HepG2 (cell line): ENCODE data around the gene PSMB11. TPM values are rescaled to one million over a fixed set of nuclear protein-coding genes. Genes with fewer than 3 reads are reported as not detected.

Experiments
- ETV6 ChIP-seq: sonication (generic); formaldehyde crosslinking; conservative IDR thresholded peaks from 2 replicates; pipeline ENCODE4 v1.4.0; 2020; ENCODE audit warnings: missing genetic modification reagents
- RELA ChIP-seq: sonication (generic); formaldehyde crosslinking; IDR thresholded peaks from 2 replicates; pipeline ENCODE4 v1.4.0; 2020; ENCODE audit warnings: missing genetic modification reagents
- TFAP4 ChIP-seq: sonication (generic); IDR thresholded peaks from 2 replicates; pipeline ENCODE4 v1.6.1; 2016; ENCODE audit warnings: low read depth, borderline replicate concordance
- ZBTB25 ChIP-seq: IDR thresholded peaks from 2 replicates; pipeline ENCODE4 v1.6.1; 2018; ENCODE audit warnings: missing genetic modification reagents
- ZBTB39 ChIP-seq: sonication (generic); formaldehyde crosslinking; IDR thresholded peaks from 2 replicates; pipeline ENCODE4 v1.5.0; 2020; ENCODE audit warnings: missing genetic modification reagents
- ZNF160 ChIP-seq: sonication (generic); formaldehyde crosslinking; IDR thresholded peaks from 2 replicates; pipeline ENCODE4 v1.8.0; 2022; ENCODE audit warnings: mild to moderate bottlenecking, inconsistent platforms, missing genetic modification reagents
- ZNF326 ChIP-seq: sonication (generic); formaldehyde crosslinking; IDR thresholded peaks from 2 replicates; pipeline ENCODE4 v1.4.0; 2020; ENCODE audit warnings: missing genetic modification reagents, borderline replicate concordance
- ZNF367 ChIP-seq: sonication (generic); formaldehyde crosslinking; IDR thresholded peaks from 2 replicates; pipeline ENCODE4 v1.4.0; 2020; ENCODE audit warnings: missing genetic modification reagents, borderline replicate concordance
- ZNF407 ChIP-seq: sonication (generic); formaldehyde crosslinking; IDR thresholded peaks from one replicate; pipeline ENCODE4 v1.5.1; 2020; ENCODE audit warnings: mild to moderate bottlenecking, missing genetic modification reagents; ENCODE audit errors: not compliant biosample characterization
- ZNF414 ChIP-seq: sonication (generic); formaldehyde crosslinking; IDR thresholded peaks from 2 replicates; pipeline ENCODE4 v1.5.0; 2020; ENCODE audit warnings: missing genetic modification reagents
- ZNF564 ChIP-seq: sonication (generic); formaldehyde crosslinking; IDR thresholded peaks from 2 replicates; pipeline ENCODE4 v1.8.1; 2023; ENCODE audit warnings: mild to moderate bottlenecking, missing genetic modification reagents
- ZNF572 ChIP-seq: sonication (generic); formaldehyde crosslinking; IDR thresholded peaks from 2 replicates; pipeline ENCODE4 v1.5.1; 2020; ENCODE audit warnings: mild to moderate bottlenecking, missing genetic modification reagents
- ZNF761 ChIP-seq: sonication (generic); formaldehyde crosslinking; conservative IDR thresholded peaks from 2 replicates; pipeline ENCODE4 v1.4.0; 2020; ENCODE audit warnings: mild to moderate bottlenecking, missing genetic modification reagents
- polyA plus RNA-seq, 8 experiments: library from polyadenylated mRNA; depleted of rRNA in 3 of 8; stranded (reverse) in 7 of 8; unstranded in 1 of 8; fragments of >200 nt; fragmentation: Illumina TruSeq in 4 of 8; extraction: Trizol in 4 of 8; gene quantifications; 2 replicates each; pipeline versions ENCODE4 v1.2.1 to v1.2.3, GENCODE V29; 2011 to 2016; ENCODE audit warnings: low read depth in 4 of 8, missing spikeins in 1 of 8, mixed read lengths in 1 of 8; ENCODE audit not compliant: insufficient read depth in 1 of 8
- total RNA-seq, 5 experiments: library from RNA; depleted of rRNA; stranded (reverse); fragments of >200 nt; fragmentation: Illumina TruSeq; extraction: Trizol; gene quantifications; 2 replicates each; pipeline ENCODE4 v1.2.3, GENCODE V29; 2016; ENCODE audit warnings: low read depth in 1 of 5

Gene PSMB11
- total and polyA plus RNA-seq, 2 of the 13 experiments (the other 11 are each of a cell fraction or from before 2014, with no cell fraction given), result not detected

- TF ChIP-seq ZNF326 (CRISPR knock-in tag), result peak; percentile 70; the same call in 1 of the 2 replicates
- peak; percentile 87; the same call in 1 of the 2 replicates for TF ChIP-seq TFAP4
- peak; percentile 93 for TF ChIP-seq ZNF367 (CRISPR knock-in tag)
- TF ChIP-seq ZNF414 (CRISPR knock-in tag), result no peak; the same call in 1 of the 2 replicates
- TF ChIP-seq ZNF572 (CRISPR knock-in tag), result peak; percentile 99
- peak; percentile 100 for TF ChIP-seq ZNF407 (CRISPR knock-in tag)
- peak; percentile 98 for TF ChIP-seq ZBTB25
- TF ChIP-seq ZBTB39 (CRISPR knock-in tag), result peak; percentile 50; the same call in 1 of the 2 replicates
- peak; percentile 94 for TF ChIP-seq ZNF160 (CRISPR knock-in tag)
- peak; percentile 98 for TF ChIP-seq ETV6 (CRISPR knock-in tag)
- TF ChIP-seq RELA, result peak; percentile 97
- peak; percentile 98 for TF ChIP-seq ZNF761 (CRISPR knock-in tag)
- peak; percentile 96 for TF ChIP-seq ZNF564
Observed at GRCh38 chr14:23006544-23007419, 35.2 kb upstream of the PSMB11 start (continued).
